ENCODE results near the gene TMEM208. TPM values are rescaled to one million over a fixed set of nuclear protein-coding genes. Genes with fewer than 3 reads are reported as not detected.

Gene TMEM208
- polyA plus RNA-seq, 1 of the 3 experiments (the other 2 are of a cell fraction): 98.2 TPM

DNA sequence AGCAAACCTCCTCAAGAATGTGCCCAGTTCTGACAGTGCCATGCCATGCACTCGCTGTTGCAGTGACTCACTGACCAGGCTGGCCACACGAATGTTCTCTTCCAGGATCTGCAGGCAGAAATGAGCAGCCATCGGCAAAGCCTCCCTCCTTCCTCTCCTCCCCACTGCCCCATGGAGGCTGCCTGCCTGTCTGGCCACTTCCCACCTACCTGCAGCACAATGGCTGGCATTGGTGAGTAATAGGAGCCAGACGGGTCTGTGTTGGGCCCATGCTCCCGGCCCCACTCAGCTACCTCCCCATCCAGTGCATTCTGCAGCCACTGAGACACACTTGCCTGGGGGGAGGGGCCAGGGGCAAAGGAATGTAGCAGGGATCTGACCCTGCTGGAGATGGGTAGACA lies 40.4 kb upstream of the TMEM208 start (continued):
- TF ChIP-seq, protein P1, sequence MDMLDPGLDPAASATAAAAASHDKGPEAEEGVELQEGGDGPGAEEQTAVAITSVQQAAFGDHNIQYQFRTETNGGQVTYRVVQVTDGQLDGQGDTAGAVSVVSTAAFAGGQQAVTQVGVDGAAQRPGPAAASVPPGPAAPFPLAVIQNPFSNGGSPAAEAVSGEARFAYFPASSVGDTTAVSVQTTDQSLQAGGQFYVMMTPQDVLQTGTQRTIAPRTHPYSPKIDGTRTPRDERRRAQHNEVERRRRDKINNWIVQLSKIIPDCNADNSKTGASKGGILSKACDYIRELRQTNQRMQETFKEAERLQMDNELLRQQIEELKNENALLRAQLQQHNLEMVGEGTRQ (IDR thresholded peaks at IDR 0.05; ENCODE audit: borderline replicate concordance, low read depth, low read length): no peak
- TF ChIP-seq TCF12 (IDR thresholded peaks at IDR 0.05): peak; percentile 32; the same call in 1 of the 2 replicates
- TF ChIP-seq MXI1 (IDR thresholded peaks at IDR 0.05; ENCODE audit: low read depth, low read length): no peak
- no peak for TF ChIP-seq POLR2AphosphoS5 (IDR thresholded peaks at IDR 0.05; ENCODE audit: low read depth, low read length)
- TF ChIP-seq, protein P2, sequence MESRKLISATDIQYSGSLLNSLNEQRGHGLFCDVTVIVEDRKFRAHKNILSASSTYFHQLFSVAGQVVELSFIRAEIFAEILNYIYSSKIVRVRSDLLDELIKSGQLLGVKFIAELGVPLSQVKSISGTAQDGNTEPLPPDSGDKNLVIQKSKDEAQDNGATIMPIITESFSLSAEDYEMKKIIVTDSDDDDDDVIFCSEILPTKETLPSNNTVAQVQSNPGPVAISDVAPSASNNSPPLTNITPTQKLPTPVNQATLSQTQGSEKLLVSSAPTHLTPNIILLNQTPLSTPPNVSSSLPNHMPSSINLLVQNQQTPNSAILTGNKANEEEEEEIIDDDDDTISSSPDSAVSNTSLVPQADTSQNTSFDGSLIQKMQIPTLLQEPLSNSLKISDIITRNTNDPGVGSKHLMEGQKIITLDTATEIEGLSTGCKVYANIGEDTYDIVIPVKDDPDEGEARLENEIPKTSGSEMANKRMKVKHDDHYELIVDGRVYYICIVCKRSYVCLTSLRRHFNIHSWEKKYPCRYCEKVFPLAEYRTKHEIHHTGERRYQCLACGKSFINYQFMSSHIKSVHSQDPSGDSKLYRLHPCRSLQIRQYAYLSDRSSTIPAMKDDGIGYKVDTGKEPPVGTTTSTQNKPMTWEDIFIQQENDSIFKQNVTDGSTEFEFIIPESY (IDR thresholded peaks at IDR 0.05; ENCODE audit: borderline replicate concordance, low read depth): no peak
- no peak for TF ChIP-seq CHD2 (IDR thresholded peaks at IDR 0.05; ENCODE audit: low read length, partially characterized antibody)
- no peak for TF ChIP-seq EP300 (IDR thresholded peaks at IDR 0.05; ENCODE audit: borderline replicate concordance in 1 of 2, low read depth in 1 of 2, low read length in 1 of 2)
- TF ChIP-seq, protein P3, sequence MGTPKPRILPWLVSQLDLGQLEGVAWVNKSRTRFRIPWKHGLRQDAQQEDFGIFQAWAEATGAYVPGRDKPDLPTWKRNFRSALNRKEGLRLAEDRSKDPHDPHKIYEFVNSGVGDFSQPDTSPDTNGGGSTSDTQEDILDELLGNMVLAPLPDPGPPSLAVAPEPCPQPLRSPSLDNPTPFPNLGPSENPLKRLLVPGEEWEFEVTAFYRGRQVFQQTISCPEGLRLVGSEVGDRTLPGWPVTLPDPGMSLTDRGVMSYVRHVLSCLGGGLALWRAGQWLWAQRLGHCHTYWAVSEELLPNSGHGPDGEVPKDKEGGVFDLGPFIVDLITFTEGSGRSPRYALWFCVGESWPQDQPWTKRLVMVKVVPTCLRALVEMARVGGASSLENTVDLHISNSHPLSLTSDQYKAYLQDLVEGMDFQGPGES (IDR thresholded peaks at IDR 0.05; ENCODE audit: low read depth, low read length): no peak
- TF ChIP-seq RFX5 (IDR thresholded peaks at IDR 0.05; ENCODE audit: low read length): no peak
- no peak for TF ChIP-seq RCOR1 (IDR thresholded peaks at IDR 0.05; ENCODE audit: low read length)
- no peak for TF ChIP-seq GABPA (IDR thresholded peaks at IDR 0.05; ENCODE audit: low read depth)
- no peak for TF ChIP-seq FOXM1 (IDR thresholded peaks at IDR 0.05; ENCODE audit: low read depth)
- TF ChIP-seq, protein P4, sequence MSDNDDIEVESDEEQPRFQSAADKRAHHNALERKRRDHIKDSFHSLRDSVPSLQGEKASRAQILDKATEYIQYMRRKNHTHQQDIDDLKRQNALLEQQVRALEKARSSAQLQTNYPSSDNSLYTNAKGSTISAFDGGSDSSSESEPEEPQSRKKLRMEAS (IDR thresholded peaks at IDR 0.05; ENCODE audit: low read depth): peak; percentile 63; the same call in 1 of the 2 replicates
- no peak for TF ChIP-seq NRF1 (IDR thresholded peaks at IDR 0.05; ENCODE audit: low read depth, low read length)
- TF ChIP-seq, protein P5, sequence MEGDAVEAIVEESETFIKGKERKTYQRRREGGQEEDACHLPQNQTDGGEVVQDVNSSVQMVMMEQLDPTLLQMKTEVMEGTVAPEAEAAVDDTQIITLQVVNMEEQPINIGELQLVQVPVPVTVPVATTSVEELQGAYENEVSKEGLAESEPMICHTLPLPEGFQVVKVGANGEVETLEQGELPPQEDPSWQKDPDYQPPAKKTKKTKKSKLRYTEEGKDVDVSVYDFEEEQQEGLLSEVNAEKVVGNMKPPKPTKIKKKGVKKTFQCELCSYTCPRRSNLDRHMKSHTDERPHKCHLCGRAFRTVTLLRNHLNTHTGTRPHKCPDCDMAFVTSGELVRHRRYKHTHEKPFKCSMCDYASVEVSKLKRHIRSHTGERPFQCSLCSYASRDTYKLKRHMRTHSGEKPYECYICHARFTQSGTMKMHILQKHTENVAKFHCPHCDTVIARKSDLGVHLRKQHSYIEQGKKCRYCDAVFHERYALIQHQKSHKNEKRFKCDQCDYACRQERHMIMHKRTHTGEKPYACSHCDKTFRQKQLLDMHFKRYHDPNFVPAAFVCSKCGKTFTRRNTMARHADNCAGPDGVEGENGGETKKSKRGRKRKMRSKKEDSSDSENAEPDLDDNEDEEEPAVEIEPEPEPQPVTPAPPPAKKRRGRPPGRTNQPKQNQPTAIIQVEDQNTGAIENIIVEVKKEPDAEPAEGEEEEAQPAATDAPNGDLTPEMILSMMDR (IDR thresholded peaks at IDR 0.05): no peak
- TF ChIP-seq, protein P6, sequence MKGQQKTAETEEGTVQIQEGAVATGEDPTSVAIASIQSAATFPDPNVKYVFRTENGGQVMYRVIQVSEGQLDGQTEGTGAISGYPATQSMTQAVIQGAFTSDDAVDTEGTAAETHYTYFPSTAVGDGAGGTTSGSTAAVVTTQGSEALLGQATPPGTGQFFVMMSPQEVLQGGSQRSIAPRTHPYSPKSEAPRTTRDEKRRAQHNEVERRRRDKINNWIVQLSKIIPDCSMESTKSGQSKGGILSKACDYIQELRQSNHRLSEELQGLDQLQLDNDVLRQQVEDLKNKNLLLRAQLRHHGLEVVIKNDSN (IDR thresholded peaks at IDR 0.05; ENCODE audit: borderline replicate concordance, low read depth): no peak
- TF ChIP-seq MEF2A (IDR thresholded peaks at IDR 0.05; ENCODE audit: borderline replicate concordance, low read depth): no peak
- TF ChIP-seq SIN3A (IDR thresholded peaks at IDR 0.05; ENCODE audit: borderline replicate concordance, low read depth, low read length): peak; percentile 65; the same call in 1 of the 2 replicates
- no peak for TF ChIP-seq TEAD4 (IDR thresholded peaks at IDR 0.05; ENCODE audit: borderline replicate concordance, insufficient read depth)

Data from SK-N-SH (cell line).